Coronary artery (tissue), 2 donors: Measurements from ENCODE around the gene UBN1.

Experiments used
- DNase-seq: peaks from one replicate; pipeline ENCODE4 v3.0.0-alpha.2; 2017; ENCODE audit warnings: low spot score
- H3K27ac ChIP-seq, 2 donors: fragments of 200-600 bp; sonication (generic); one replicate each; pipeline ENCODE4 v1.5.1; 2016 to 2019
- H3K4me3 ChIP-seq: fragments of 200-600 bp; sonication (generic); 2 replicates; pipeline ENCODE4 v1.5.1; 2016; ENCODE audit warnings: mild to moderate bottlenecking, moderate library complexity
- CTCF ChIP-seq: fragments of 200-600 bp; sonication (generic); IDR thresholded peaks from one replicate; pipeline ENCODE4 v1.5.1; 2019; ENCODE audit warnings: antibody characterized with exemption

The UBN1 gene

DNA sequence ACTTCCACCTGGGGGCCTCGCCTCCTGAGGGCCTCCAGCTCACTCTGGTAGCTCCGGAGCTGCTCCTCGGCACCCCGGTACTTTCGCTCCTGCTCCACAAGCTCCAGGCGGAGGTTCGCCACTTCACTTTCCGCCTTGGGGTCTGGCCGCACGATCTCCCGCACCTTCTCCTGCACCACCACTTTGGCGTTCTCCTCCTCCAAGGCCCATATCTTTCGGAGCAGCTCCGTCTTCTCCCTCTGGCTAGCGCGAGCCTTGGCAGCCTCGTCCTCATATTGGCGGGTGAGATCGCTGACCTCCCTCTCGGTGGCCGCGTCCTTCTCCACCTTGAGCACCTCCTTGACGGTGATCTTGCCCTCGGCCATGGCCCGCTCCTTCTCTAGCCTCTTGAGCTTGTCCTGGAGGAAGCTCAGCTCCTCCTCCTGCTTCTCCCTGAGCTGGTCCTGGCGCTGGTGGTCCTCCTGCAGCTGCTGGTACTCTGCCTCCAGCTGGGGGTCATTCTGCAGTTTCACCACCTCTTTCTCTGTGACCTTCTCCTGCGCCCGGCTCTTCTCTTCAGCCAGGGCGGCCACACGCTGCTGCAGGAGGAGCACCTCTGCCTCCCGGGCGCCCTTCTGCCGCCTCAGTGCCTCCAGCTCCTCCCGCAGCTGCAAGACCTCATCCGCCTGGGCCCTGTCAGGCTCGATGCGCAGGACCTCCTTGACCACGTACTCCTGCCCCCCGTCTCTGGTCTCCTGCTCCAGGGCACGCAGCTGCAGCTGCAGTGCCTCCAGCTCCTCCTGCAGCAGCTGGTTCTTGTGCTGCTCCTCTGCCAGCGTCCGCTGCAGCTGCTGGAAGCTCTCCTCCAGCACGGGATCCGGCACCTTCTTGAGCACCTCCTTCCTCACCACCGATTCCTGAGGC lies 37.9 kb downstream of the UBN1 start:
- no peak for TF ChIP-seq CTCF
- Histone ChIP-seq H3K4me3 (no peak overlapping the region), H3K27ac (no peak overlapping the region)
- DNase-seq = no peak

DNA sequence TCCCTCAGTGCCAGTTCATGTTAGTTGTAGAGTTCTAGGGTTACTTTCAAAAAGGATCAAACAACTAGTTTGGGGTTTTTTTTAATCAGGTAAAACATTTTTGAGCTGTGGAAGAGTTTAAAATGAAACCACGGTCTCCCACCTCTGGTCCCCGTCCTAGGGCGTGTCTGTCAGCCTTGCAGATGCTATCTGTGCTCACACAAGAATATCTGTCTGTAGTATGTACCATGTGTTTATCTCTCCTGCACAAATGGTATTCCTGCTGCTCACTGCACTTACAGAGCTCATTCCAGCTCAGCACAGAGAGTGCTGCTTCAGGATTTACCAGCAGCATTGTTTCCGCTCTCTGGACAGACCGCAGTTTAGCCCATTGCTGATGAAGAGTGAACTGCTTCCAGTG lies 38.9 kb downstream of the UBN1 start:
- Histone ChIP-seq H3K4me3 (no peak overlapping the region), H3K27ac (no peak overlapping the region)
- TF ChIP-seq CTCF = no peak
- no peak for DNase-seq

- no peak overlapping the region for H3K27ac ChIP-seq
- no peak for TF ChIP-seq CTCF
- DNase-seq = no peak
Measured at GRCh38 chr16:4888428-4889135, 41.3 kb downstream of the UBN1 start.

DNA sequence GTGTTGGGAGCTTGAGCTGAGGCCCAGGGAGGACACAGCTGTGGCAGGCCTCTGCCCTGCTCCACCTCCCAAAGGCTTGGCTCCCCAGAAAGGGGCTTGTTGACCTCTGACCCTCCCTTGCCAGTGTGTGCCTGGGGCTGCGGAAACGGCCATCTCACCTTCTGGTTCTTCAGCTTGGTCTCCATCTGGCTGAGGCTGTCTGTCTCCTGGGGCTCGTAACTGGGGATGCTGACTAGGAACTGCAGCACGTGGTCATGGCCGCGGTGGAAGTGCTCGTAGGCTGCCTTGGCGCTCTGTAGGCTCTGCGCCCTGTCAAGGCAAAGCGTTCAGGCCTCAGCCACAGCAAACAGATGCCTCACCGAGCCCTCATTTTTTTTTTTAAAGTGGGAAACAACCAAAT lies 42.7 kb downstream of the UBN1 start:
- TF ChIP-seq CTCF = no peak
- no peak for DNase-seq
- Histone ChIP-seq H3K27ac (no peak overlapping the region), H3K4me3 (no peak overlapping the region)

More at GRCh38 chr16:4888428-4889135, 41.3 kb downstream of the UBN1 start:
- no peak overlapping the region for H3K4me3 ChIP-seq

DNA sequence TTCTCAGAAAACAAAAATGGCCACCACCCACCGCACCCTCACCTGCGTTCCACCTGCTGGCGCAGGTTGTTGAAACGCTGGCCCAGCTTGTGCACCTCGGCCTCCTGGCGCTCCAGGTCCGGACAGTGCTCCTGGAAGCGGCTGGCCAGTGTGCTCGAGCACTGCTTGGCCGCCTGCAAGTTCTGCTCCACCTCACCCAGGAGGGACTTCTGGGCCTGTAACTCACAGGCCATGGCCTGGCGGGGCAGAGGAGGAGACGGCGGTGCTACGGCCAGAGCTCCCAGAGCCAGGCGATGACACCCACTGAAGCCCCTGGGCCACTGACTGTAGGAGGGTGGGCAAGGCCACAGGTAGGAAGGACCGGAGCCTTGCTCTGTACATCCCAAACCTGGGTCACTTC lies 43.4 kb downstream of the UBN1 start:
- Histone ChIP-seq H3K27ac (no peak overlapping the region), H3K4me3 (no peak overlapping the region)
- DNase-seq = no peak
- TF ChIP-seq CTCF = no peak

DNA sequence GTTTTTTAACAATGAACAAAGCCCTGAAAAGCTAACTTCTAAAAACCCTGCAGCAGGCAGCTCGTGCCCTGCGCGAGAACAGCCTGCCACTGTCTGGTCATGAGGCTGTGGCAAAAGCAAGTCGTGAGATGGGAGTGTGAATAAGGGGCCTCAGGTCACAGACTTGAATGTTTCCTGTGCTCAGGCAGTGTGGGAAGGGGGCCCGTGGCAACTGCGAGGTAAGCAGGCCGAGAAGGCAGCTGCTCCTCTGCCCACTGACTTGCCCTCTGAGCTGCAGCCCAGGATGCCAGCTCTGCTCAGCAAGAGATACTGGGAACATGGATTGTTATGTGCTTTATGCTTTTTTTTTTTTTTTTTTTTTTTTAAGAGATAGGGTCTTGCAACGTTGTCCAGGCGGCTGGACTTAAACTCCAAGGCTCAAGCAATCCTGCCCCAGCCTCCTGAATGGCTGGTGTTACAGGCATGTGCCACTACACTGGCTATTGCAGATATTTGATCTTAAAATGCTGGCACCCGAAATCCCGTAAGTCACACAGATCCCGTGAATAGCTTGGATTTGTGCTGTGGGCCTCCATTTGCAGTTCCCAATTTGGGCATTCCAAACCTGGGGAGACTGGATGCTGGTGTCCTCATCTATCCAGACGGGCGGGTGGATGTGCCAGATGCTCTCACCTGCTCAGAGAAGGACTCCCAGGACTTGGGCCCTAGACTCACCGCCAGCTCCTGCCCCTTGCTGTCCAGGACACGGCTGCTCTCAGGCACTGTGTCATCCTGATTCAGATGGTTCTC lies 44.0 kb downstream of the UBN1 start:
- Histone ChIP-seq H3K4me3 (no peak overlapping the region), H3K27ac (no peak overlapping the region)
- TF ChIP-seq CTCF = no peak
- no peak for DNase-seq
